Measurements from ENCODE around the gene PNLIPRP2. TPM values are rescaled to one million over a fixed set of nuclear protein-coding genes. Genes with fewer than 3 reads are reported as not detected.
A peak's percentile ranks its signal among the peaks of the same experiment; 100 is the strongest.

PNLIPRP2 gene
- total and polyA plus RNA-seq, 2 of the 8 experiments (the other 6 are each of a cell fraction or from before 2014, with no cell fraction given) = 0.11 TPM; not detected in 1

DNA sequence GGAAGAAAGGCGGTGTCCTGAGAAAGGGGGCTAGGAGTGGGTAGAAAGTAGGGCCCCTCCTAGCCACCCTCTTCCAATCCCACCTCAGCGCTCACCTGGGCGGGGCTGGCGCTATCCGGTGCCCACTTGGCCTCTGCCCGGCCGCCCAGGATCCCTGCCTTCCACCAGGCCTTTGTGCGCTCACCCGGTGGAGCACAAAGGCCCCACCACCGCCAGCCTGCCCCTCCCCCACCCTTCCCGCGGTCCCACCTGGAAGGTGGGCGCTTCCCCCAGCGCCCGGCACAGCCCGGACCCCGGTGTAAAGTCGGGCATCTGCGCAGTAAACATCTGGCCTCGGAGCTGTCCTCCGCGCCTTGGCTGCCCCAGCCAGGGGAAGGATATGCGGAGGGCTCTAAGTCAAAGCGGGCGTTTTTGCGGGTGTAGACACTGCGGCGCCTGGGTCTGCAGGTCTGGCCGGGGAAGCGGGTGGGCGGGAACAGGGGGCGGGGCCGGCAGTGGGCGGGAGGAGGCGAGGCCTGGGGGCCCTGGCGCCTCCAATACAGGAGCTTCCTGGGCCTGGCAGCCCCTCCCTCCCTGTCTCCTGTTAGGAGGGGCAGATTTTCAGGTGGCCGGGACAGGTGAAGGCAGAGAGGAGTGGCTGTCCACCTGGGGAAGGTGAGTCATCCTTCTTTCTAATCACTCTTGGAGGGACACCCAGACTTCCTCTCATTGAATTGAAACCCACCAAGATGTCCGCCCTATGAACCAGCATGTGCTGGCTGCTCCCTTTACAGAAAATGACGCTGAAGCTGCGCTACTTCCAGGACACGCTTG is 49.3 kb downstream of the PNLIPRP2 start (continued):
- TF ChIP-seq NRF1 (IDR thresholded peaks at IDR 0.05; ENCODE audit: low read depth, low read length) (no peak), NANOG (IDR thresholded peaks at IDR 0.05; ENCODE audit: insufficient read depth, low read depth, low read length, poor library complexity, severe bottlenecking) (no peak), EZH2 (IDR thresholded peaks at IDR 0.05; ENCODE audit: low read depth, low read length, severe bottlenecking) (no peak), RBBP5 (IDR thresholded peaks at IDR 0.05; ENCODE audit: borderline replicate concordance, low read depth, low read length) (no peak; the same call in 1 of the 2 replicates), SP4 (IDR thresholded peaks at IDR 0.05; ENCODE audit: low read length) (no peak), EGR1 (IDR thresholded peaks at IDR 0.05; ENCODE audit: borderline replicate concordance, low read depth, low read length) (peak; percentile 18; the same call in 1 of the 2 replicates), SIX5 (IDR thresholded peaks at IDR 0.05; ENCODE audit: low read depth, low read length) (no peak), TBP (IDR thresholded peaks at IDR 0.05; ENCODE audit: low read depth, low read length) (no peak)
- TF ChIP-seq, protein P1, sequence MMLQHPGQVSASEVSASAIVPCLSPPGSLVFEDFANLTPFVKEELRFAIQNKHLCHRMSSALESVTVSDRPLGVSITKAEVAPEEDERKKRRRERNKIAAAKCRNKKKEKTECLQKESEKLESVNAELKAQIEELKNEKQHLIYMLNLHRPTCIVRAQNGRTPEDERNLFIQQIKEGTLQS (IDR thresholded peaks at IDR 0.05; ENCODE audit: insufficient read depth, low read depth, low read length) = no peak
